Measurements from ENCODE around the gene MYCBPAP.

DNA sequence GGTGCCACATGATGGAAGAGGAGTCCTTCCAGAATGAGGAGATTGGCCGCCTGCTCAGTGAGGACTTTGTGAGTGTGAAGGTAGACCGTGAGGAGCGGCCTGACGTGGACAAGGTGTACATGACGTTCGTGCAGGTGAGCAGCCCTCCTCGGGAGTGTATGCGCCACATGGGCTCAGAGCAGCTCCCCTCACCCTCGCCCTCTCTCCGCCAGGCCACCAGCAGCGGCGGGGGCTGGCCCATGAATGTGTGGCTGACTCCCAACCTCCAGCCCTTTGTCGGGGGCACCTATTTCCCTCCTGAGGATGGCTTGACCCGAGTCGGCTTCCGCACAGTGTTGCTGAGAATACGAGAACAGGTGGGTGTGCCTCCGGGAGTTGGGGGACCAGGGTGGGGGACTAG is 40.6 kb downstream of the MYCBPAP start:
- no peak for TF ChIP-seq POLR2A (IDR thresholded peaks at IDR 0.05)
- TF ChIP-seq, protein P1, sequence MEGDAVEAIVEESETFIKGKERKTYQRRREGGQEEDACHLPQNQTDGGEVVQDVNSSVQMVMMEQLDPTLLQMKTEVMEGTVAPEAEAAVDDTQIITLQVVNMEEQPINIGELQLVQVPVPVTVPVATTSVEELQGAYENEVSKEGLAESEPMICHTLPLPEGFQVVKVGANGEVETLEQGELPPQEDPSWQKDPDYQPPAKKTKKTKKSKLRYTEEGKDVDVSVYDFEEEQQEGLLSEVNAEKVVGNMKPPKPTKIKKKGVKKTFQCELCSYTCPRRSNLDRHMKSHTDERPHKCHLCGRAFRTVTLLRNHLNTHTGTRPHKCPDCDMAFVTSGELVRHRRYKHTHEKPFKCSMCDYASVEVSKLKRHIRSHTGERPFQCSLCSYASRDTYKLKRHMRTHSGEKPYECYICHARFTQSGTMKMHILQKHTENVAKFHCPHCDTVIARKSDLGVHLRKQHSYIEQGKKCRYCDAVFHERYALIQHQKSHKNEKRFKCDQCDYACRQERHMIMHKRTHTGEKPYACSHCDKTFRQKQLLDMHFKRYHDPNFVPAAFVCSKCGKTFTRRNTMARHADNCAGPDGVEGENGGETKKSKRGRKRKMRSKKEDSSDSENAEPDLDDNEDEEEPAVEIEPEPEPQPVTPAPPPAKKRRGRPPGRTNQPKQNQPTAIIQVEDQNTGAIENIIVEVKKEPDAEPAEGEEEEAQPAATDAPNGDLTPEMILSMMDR (IDR thresholded peaks at IDR 0.05): no peak

Measured in right lobe of liver (tissue), 4 donors.